Kidney (tissue), 14 donors: ENCODE data around the gene FNIP2. TPM values are rescaled to one million over a fixed set of nuclear protein-coding genes. Genes with fewer than 3 reads are reported as not detected.

Experiments used
- DNase-seq, 5 donors: peaks; one replicate each; pipeline ENCODE4 v3.0.0-alpha.2; 2013 to 2020
- FAIRE-seq: peaks from 2 replicates; lab custom pipeline; 2012; peaks lifted over from hg19 to GRCh38; lab: Jason Lieb, UNC
- H3K27ac ChIP-seq, 2 donors: one replicate each; pipeline ENCODE4 v1.7.0; 2013; ENCODE audit warnings: low read depth in 2 of 2, low read length in 2 of 2, inconsistent platforms in 1 of 2
- H3K27me3 ChIP-seq: one replicate; pipeline ENCODE4 v1.7.1; 2013; ENCODE audit warnings: low read length, inconsistent platforms; ENCODE audit not compliant: control insufficient read depth, insufficient read depth
- H3K36me3 ChIP-seq, 3 donors: one replicate each; pipeline versions ENCODE4 v1.7.0 to v1.7.1; 2013; ENCODE audit warnings: low read length in 3 of 3, control low read depth in 1 of 3, inconsistent platforms in 1 of 3; ENCODE audit not compliant: insufficient read depth in 3 of 3, control insufficient read depth in 2 of 3
- H3K4me1 ChIP-seq, 3 donors: one replicate each; pipeline versions ENCODE4 v1.7.0 to v1.7.1; 2013; ENCODE audit warnings: low read length in 3 of 3, inconsistent platforms in 1 of 3, low read depth in 1 of 3; ENCODE audit not compliant: control insufficient read depth in 2 of 3, insufficient read depth in 2 of 3
- H3K4me3 ChIP-seq, 3 donors: one replicate each; pipeline versions ENCODE4 v1.7.0 to v1.8.1; 2013; ENCODE audit warnings: low read length in 3 of 3, control low read depth in 1 of 3, inconsistent platforms in 1 of 3
- H3K9ac ChIP-seq, 3 donors: one replicate each; pipeline versions ENCODE4 v1.7.0 to v1.7.1; 2013; ENCODE audit warnings: low read length in 3 of 3, control low read depth in 1 of 3, inconsistent platforms in 1 of 3
- H3K9me3 ChIP-seq, 3 donors: one replicate each; pipeline versions ENCODE4 v1.7.0 to v1.7.1; 2013; ENCODE audit warnings: low read length in 3 of 3, control low read depth in 1 of 3, inconsistent platforms in 1 of 3; ENCODE audit not compliant: control insufficient read depth in 2 of 3, insufficient read depth in 1 of 3
- CTCF ChIP-seq: IDR thresholded peaks from 3 replicates; pipeline ENCODE4 v1.5.1; 2012; ENCODE audit warnings: mild to moderate bottlenecking, moderate library complexity, borderline replicate concordance; ENCODE audit not compliant: insufficient read depth; ENCODE audit errors: extremely low read depth
- intact Hi-C: fragments of 100-400 bp; cut with DNase I; formaldehyde crosslinking; loops from one replicate; pipeline ENCODE4 v1.11.1; 2022
- polyA plus RNA-seq: library from polyadenylated mRNA; stranded (reverse); fragments of 350-450 nt; fragmentation: Illumina TruSeq; extraction: RNeasy Lipid Tissue Mini Kit (QIAGEN cat#74804); gene quantifications from one replicate; pipeline ENCODE4 v1.2.3, GENCODE V29; 2014; ENCODE audit warnings: low read depth, low replicate concordance; ENCODE audit not compliant: insufficient read depth
- total RNA-seq: library from RNA; stranded (reverse); fragmentation: NEBNext Ultra II Directional; extraction: Animal tissue kit (Norgen Biotek cat#: 25700); gene quantifications from one replicate; pipeline ENCODE4 v1.2.1, GENCODE V29; 2021
- donor health status: control.
- donor health status: control.
- donor health status: control.
- donor health status: control.
- donor health status: control.
- donor health status: DM: yes; HTN: yes; CAD: no.
- donor health status: Normal renal cell carcinoma (clear cell type).

The FNIP2 gene
- total and polyA plus RNA-seq, 2 donors from 2014 or later = 13.2 to 65.1 TPM

- no peak for DNase-seq
- intact Hi-C loops = no loop called here
- Histone ChIP-seq H3K27me3 (no peaks in the 10 kb centered on the region), H3K9ac (no peak overlapping the region), H3K4me1 (no peaks in the 10 kb centered on the region), H3K9me3 (no peaks in the 10 kb centered on the region), H3K27ac (no peak overlapping the region), H3K4me3 (no peak overlapping the region), H3K36me3 (peaks cover 2 to 47% (median 24%) of the 10 kb centered on the region in 3 donors)
- FAIRE-seq = no peak
- no peak for TF ChIP-seq CTCF
These were observed 68.1 kb downstream of the FNIP2 start for GRCh38 chr4:158836828-158837449.

- DNase-seq = no peak
- intact Hi-C loops = no loop called here
These were observed 68.8 kb downstream of the FNIP2 start for GRCh38 chr4:158837527-158838141.

GRCh38 chr4:158840131-158840530 lies 71.3 kb downstream of the FNIP2 start:
- Histone ChIP-seq H3K4me3 (no peak overlapping the region), H3K9me3 (no peaks in the 10 kb centered on the region), H3K27ac (no peak overlapping the region), H3K27me3 (no peaks in the 10 kb centered on the region), H3K36me3 (peaks cover 2 to 29% (median 21%) of the 10 kb centered on the region in 3 donors), H3K4me1 (no peaks in the 10 kb centered on the region), H3K9ac (no peak overlapping the region)
- no peak for TF ChIP-seq CTCF
- intact Hi-C loops = loop anchor here (10.0 kb wide), 1 partner anchor 105 kb away; no protein-coding TSS in a partner anchor
- FAIRE-seq = no peak
- DNase-seq = no peak

More at GRCh38 chr4:158837527-158838141, 68.8 kb downstream of the FNIP2 start:
- H3K27me3 ChIP-seq = no peaks in the 10 kb centered on the region
- H3K9me3 ChIP-seq = no peaks in the 10 kb centered on the region
- TF ChIP-seq CTCF = no peak
- no peak overlapping the region for H3K4me3 ChIP-seq
- H3K27ac ChIP-seq = no peak overlapping the region
- no peaks in the 10 kb centered on the region for H3K4me1 ChIP-seq
- no peak overlapping the region for H3K9ac ChIP-seq
- no peak for FAIRE-seq
- H3K36me3 ChIP-seq = peaks cover 2 to 40% (median 25%) of the 10 kb centered on the region in 3 donors
